Measurements from ENCODE around the gene NPAS2.

The NPAS2 gene

GRCh38 chr2:100855084-100855483, 35.1 kb downstream of the NPAS2 start:
- no peak overlapping the region for H3K4me3 ChIP-seq
- H4K20me1 ChIP-seq: no peaks in the 10 kb centered on the region
- H3K36me3 ChIP-seq: no peaks in the 10 kb centered on the region
- no peaks in the 10 kb centered on the region for H3K27me3 ChIP-seq
- no peak overlapping the region for H3K27ac ChIP-seq
- TF ChIP-seq Cebpa-rat (IDR thresholded peaks at IDR 0.05): no peak
- H3K9me3 ChIP-seq (replicated peaks in 1 of 11): no peaks in the 10 kb centered on the region
- peaks cover 0 to 20% (median 0%) of the 10 kb centered on the region in 10 experiments; a peak in 6 of 20 replicates for H3K4me1 ChIP-seq
- no peak overlapping the region for H3K4me2 ChIP-seq
- H3K9ac ChIP-seq: no peak overlapping the region

GRCh38 chr2:100855606-100856005, 35.7 kb downstream of the NPAS2 start:
- Histone ChIP-seq H3K4me1 (peaks cover 0 to 20% (median 0%) of the 10 kb centered on the region in 10 experiments; a peak in 6 of 20 replicates), H3K27ac (no peak overlapping the region), H3K4me3 (no peak overlapping the region)

GRCh38 chr2:100856732-100857131, 36.8 kb downstream of the NPAS2 start:
- H3K4me1 ChIP-seq: peaks cover 0 to 21% (median 0%) of the 10 kb centered on the region in 10 experiments; a peak in 6 of 20 replicates
- H3K27ac ChIP-seq: no peak overlapping the region
- no peak overlapping the region for H3K4me3 ChIP-seq
- no peak overlapping the region for H3K9ac ChIP-seq
- no peak for TF ChIP-seq Cebpa-rat (IDR thresholded peaks at IDR 0.05)
- no peaks in the 10 kb centered on the region for H4K20me1 ChIP-seq
- no peak overlapping the region for H3K4me2 ChIP-seq
- H3K27me3 ChIP-seq: no peaks in the 10 kb centered on the region
- no peaks in the 10 kb centered on the region for H3K36me3 ChIP-seq
- no peaks in the 10 kb centered on the region for H3K9me3 ChIP-seq (replicated peaks in 1 of 11)

More at GRCh38 chr2:100855606-100856005, 35.7 kb downstream of the NPAS2 start:
- Histone ChIP-seq H3K36me3 (no peaks in the 10 kb centered on the region), H3K9me3 (replicated peaks in 1 of 11) (no peaks in the 10 kb centered on the region), H4K20me1 (no peaks in the 10 kb centered on the region), H3K27me3 (no peaks in the 10 kb centered on the region), H3K4me2 (no peak overlapping the region; a peak in 1 of 22 replicates), H3K9ac (no peak overlapping the region)
- no peak for TF ChIP-seq Cebpa-rat (IDR thresholded peaks at IDR 0.05)

- TF ChIP-seq Cebpa-rat (IDR thresholded peaks at IDR 0.05): no peak
- H3K9ac ChIP-seq: no peak overlapping the region
- no peak overlapping the region for H3K4me2 ChIP-seq
- no peak overlapping the region for H3K27ac ChIP-seq
- H3K36me3 ChIP-seq: no peaks in the 10 kb centered on the region
- no peak overlapping the region for H3K4me3 ChIP-seq
- no peaks in the 10 kb centered on the region for H3K9me3 ChIP-seq (replicated peaks in 1 of 11)
- peaks cover 0 to 28% (median 0%) of the 10 kb centered on the region in 10 experiments; a peak in 6 of 20 replicates for H3K4me1 ChIP-seq
- H3K27me3 ChIP-seq: no peaks in the 10 kb centered on the region
- H4K20me1 ChIP-seq: no peaks in the 10 kb centered on the region
Observed at GRCh38 chr2:100857341-100857740, 37.4 kb downstream of the NPAS2 start.

- H3K9ac ChIP-seq: no peak overlapping the region
- H3K36me3 ChIP-seq: no peaks in the 10 kb centered on the region
- no peak overlapping the region for H3K27ac ChIP-seq
- no peak for TF ChIP-seq Cebpa-rat (IDR thresholded peaks at IDR 0.05)
- H3K4me2 ChIP-seq: no peak overlapping the region
- H3K4me1 ChIP-seq: peaks cover 0 to 31% (median 0%) of the 10 kb centered on the region in 10 experiments; a peak in 6 of 20 replicates
- no peaks in the 10 kb centered on the region; a peak in 1 of 22 replicates for H3K9me3 ChIP-seq (replicated peaks in 1 of 11)
- H3K4me3 ChIP-seq: no peak overlapping the region
- H3K27me3 ChIP-seq: no peaks in the 10 kb centered on the region
- H4K20me1 ChIP-seq: no peaks in the 10 kb centered on the region
Observed at GRCh38 chr2:100857915-100858314, 38.0 kb downstream of the NPAS2 start.

GRCh38 chr2:100859902-100860301, 40.0 kb downstream of the NPAS2 start:
- peaks cover 0 to 12% (median 0%) of the 10 kb centered on the region in 10 experiments; a peak in 3 of 20 replicates for H3K4me1 ChIP-seq
- no peak overlapping the region for H3K9ac ChIP-seq
- no peak overlapping the region for H3K4me2 ChIP-seq
- H3K27ac ChIP-seq: no peak overlapping the region
- no peaks in the 10 kb centered on the region for H3K27me3 ChIP-seq
- no peak overlapping the region for H3K4me3 ChIP-seq
- no peak for TF ChIP-seq Cebpa-rat (IDR thresholded peaks at IDR 0.05)
- no peaks in the 10 kb centered on the region for H4K20me1 ChIP-seq
- H3K36me3 ChIP-seq: no peaks in the 10 kb centered on the region
- H3K9me3 ChIP-seq (replicated peaks in 1 of 11): peaks cover 0 to 4% (median 0%) of the 10 kb centered on the region in 11 experiments; a peak in 2 of 22 replicates

GRCh38 chr2:100861340-100861739, 41.4 kb downstream of the NPAS2 start:
- Histone ChIP-seq H3K9me3 (replicated peaks in 1 of 11) (peaks cover 0 to 4% (median 0%) of the 10 kb centered on the region in 11 experiments; a peak in 2 of 22 replicates), H3K9ac (no peak overlapping the region), H4K20me1 (no peaks in the 10 kb centered on the region), H3K27me3 (no peaks in the 10 kb centered on the region), H3K4me2 (no peak overlapping the region), H3K4me3 (no peak overlapping the region), H3K27ac (no peak overlapping the region), H3K4me1 (peaks cover 0 to 24% (median 0%) of the 10 kb centered on the region in 10 experiments; a peak in 4 of 20 replicates), H3K36me3 (no peaks in the 10 kb centered on the region)
- TF ChIP-seq Cebpa-rat (IDR thresholded peaks at IDR 0.05): no peak

- H3K27ac ChIP-seq: no peak overlapping the region
- H3K4me3 ChIP-seq: no peak overlapping the region
- no peak for TF ChIP-seq Cebpa-rat (IDR thresholded peaks at IDR 0.05)
- H4K20me1 ChIP-seq: no peaks in the 10 kb centered on the region
- no peak overlapping the region for H3K9ac ChIP-seq
- H3K9me3 ChIP-seq (replicated peaks in 1 of 11): peaks cover 0 to 6% (median 0%) of the 10 kb centered on the region in 11 experiments; a peak in 7 of 22 replicates
- H3K4me2 ChIP-seq: peak overlapping the region in 2 of 11 experiments; percentile 42 to 63; a peak in 4 of 22 replicates
- H3K27me3 ChIP-seq: no peaks in the 10 kb centered on the region
- peaks cover 0 to 27% (median 0%) of the 10 kb centered on the region in 10 experiments; a peak in 4 of 20 replicates for H3K4me1 ChIP-seq
- no peaks in the 10 kb centered on the region for H3K36me3 ChIP-seq
Observed at GRCh38 chr2:100862081-100862480, 42.1 kb downstream of the NPAS2 start.

GRCh38 chr2:100865816-100866460, 46.0 kb downstream of the NPAS2 start:
- Histone ChIP-seq H3K4me2 (peak overlapping the region in 2 of 11 experiments; percentile 38 to 59; a peak in 4 of 22 replicates), H3K27me3 (no peaks in the 10 kb centered on the region), H3K4me1 (peaks cover 0 to 27% (median 0%) of the 10 kb centered on the region in 10 experiments; a peak in 4 of 20 replicates), H3K9me3 (replicated peaks in 1 of 11) (peaks cover 26 to 41% (median 36%) of the 10 kb centered on the region in 11 experiments), H3K4me3 (no peak overlapping the region), H3K27ac (no peak overlapping the region), H4K20me1 (no peaks in the 10 kb centered on the region), H3K36me3 (no peaks in the 10 kb centered on the region), H3K9ac (no peak overlapping the region)
- TF ChIP-seq Cebpa-rat (IDR thresholded peaks at IDR 0.05): no peak
